ENCODE results near the gene PDE10A.

PDE10A gene

GRCh38 chr6:165663736-165664558, 906 bp upstream of the PDE10A start:
- peaks cover 0 to 8% of the 10 kb centered on the region in 2 donors for H3K4me1 ChIP-seq (ENCODE audit: control insufficient read depth in 2 of 2, insufficient read depth in 2 of 2, low read length in 2 of 2)
- peaks cover 17 to 30% of the 10 kb centered on the region in 2 donors for H3K27me3 ChIP-seq (ENCODE audit: control insufficient read depth in 2 of 2, insufficient read depth in 2 of 2, low read length in 2 of 2)

GRCh38 chr6:165663377-165663735, 315 bp upstream of the PDE10A start:
- Histone ChIP-seq H3K9me3 (ENCODE audit: control insufficient read depth in 2 of 2, low read length in 2 of 2) (no peaks in the 10 kb centered on the region), H3K4me1 (ENCODE audit: control insufficient read depth in 2 of 2, insufficient read depth in 2 of 2, low read length in 2 of 2) (peaks cover 0 to 8% of the 10 kb centered on the region in 2 donors), H3K9ac (ENCODE audit: low read depth in 1 of 2, low read length in 2 of 2) (no peak overlapping the region), H3K4me3 (ENCODE audit: low read length in 2 of 2) (peak overlapping the region in 1 of 2 donors; percentile 44), H3K36me3 (ENCODE audit: control insufficient read depth in 2 of 2, insufficient read depth in 2 of 2, low read length in 2 of 2) (no peaks in the 10 kb centered on the region), H3K27me3 (ENCODE audit: control insufficient read depth in 2 of 2, insufficient read depth in 2 of 2, low read length in 2 of 2) (peaks cover 22 to 30% of the 10 kb centered on the region in 2 donors), H3K27ac (ENCODE audit: low read depth in 2 of 2, low read length in 2 of 2) (no peak overlapping the region)

More at GRCh38 chr6:165663736-165664558, 906 bp upstream of the PDE10A start:
- Histone ChIP-seq H3K9me3 (ENCODE audit: control insufficient read depth in 2 of 2, low read length in 2 of 2) (no peaks in the 10 kb centered on the region), H3K9ac (ENCODE audit: low read depth in 1 of 2, low read length in 2 of 2) (no peak overlapping the region), H3K4me3 (ENCODE audit: low read length in 2 of 2) (peak overlapping the region in 1 of 2 donors; percentile 44), H3K36me3 (ENCODE audit: control insufficient read depth in 2 of 2, insufficient read depth in 2 of 2, low read length in 2 of 2) (no peaks in the 10 kb centered on the region), H3K27ac (ENCODE audit: low read depth in 2 of 2, low read length in 2 of 2) (no peak overlapping the region)

- Histone ChIP-seq H3K4me3 (ENCODE audit: low read length in 2 of 2) (peak overlapping the region in 1 of 2 donors; percentile 23), H3K4me1 (ENCODE audit: control insufficient read depth in 2 of 2, insufficient read depth in 2 of 2, low read length in 2 of 2) (peaks cover 0 to 8% of the 10 kb centered on the region in 2 donors), H3K36me3 (ENCODE audit: control insufficient read depth in 2 of 2, insufficient read depth in 2 of 2, low read length in 2 of 2) (no peaks in the 10 kb centered on the region), H3K9me3 (ENCODE audit: control insufficient read depth in 2 of 2, low read length in 2 of 2) (no peaks in the 10 kb centered on the region), H3K27ac (ENCODE audit: low read depth in 2 of 2, low read length in 2 of 2) (no peak overlapping the region), H3K27me3 (ENCODE audit: control insufficient read depth in 2 of 2, insufficient read depth in 2 of 2, low read length in 2 of 2) (peaks cover 22 to 30% of the 10 kb centered on the region in 2 donors), H3K9ac (ENCODE audit: low read depth in 1 of 2, low read length in 2 of 2) (no peak overlapping the region)
Measured at GRCh38 chr6:165662041-165662748, 846 bp downstream of the PDE10A start.

GRCh38 chr6:165661664-165662025, 1.4 kb downstream of the PDE10A start:
- H3K36me3 ChIP-seq (ENCODE audit: control insufficient read depth in 2 of 2, insufficient read depth in 2 of 2, low read length in 2 of 2): no peaks in the 10 kb centered on the region
- peak overlapping the region in 1 of 2 donors; percentile 39 for H3K4me3 ChIP-seq (ENCODE audit: low read length in 2 of 2)
- H3K9me3 ChIP-seq (ENCODE audit: control insufficient read depth in 2 of 2, low read length in 2 of 2): no peaks in the 10 kb centered on the region
- H3K9ac ChIP-seq (ENCODE audit: low read depth in 1 of 2, low read length in 2 of 2): no peak overlapping the region
- peaks cover 0 to 8% of the 10 kb centered on the region in 2 donors for H3K4me1 ChIP-seq (ENCODE audit: control insufficient read depth in 2 of 2, insufficient read depth in 2 of 2, low read length in 2 of 2)
- H3K27me3 ChIP-seq (ENCODE audit: control insufficient read depth in 2 of 2, insufficient read depth in 2 of 2, low read length in 2 of 2): peaks cover 20 to 28% of the 10 kb centered on the region in 2 donors
- no peak overlapping the region for H3K27ac ChIP-seq (ENCODE audit: low read depth in 2 of 2, low read length in 2 of 2)

GRCh38 chr6:165660857-165661663, 2.0 kb downstream of the PDE10A start:
- Histone ChIP-seq H3K9me3 (ENCODE audit: control insufficient read depth in 2 of 2, low read length in 2 of 2) (no peaks in the 10 kb centered on the region), H3K4me1 (ENCODE audit: control insufficient read depth in 2 of 2, insufficient read depth in 2 of 2, low read length in 2 of 2) (peaks cover 0 to 8% of the 10 kb centered on the region in 2 donors), H3K9ac (ENCODE audit: low read depth in 1 of 2, low read length in 2 of 2) (no peak overlapping the region), H3K27ac (ENCODE audit: low read depth in 2 of 2, low read length in 2 of 2) (no peak overlapping the region), H3K27me3 (ENCODE audit: control insufficient read depth in 2 of 2, insufficient read depth in 2 of 2, low read length in 2 of 2) (peaks cover 16 to 23% of the 10 kb centered on the region in 2 donors), H3K4me3 (ENCODE audit: low read length in 2 of 2) (peak overlapping the region; percentile 39 to 41), H3K36me3 (ENCODE audit: control insufficient read depth in 2 of 2, insufficient read depth in 2 of 2, low read length in 2 of 2) (no peaks in the 10 kb centered on the region)

GRCh38 chr6:165659945-165660856, 2.8 kb downstream of the PDE10A start:
- Histone ChIP-seq H3K27ac (ENCODE audit: low read depth in 2 of 2, low read length in 2 of 2) (no peak overlapping the region), H3K4me1 (ENCODE audit: control insufficient read depth in 2 of 2, insufficient read depth in 2 of 2, low read length in 2 of 2) (peaks cover 0 to 8% of the 10 kb centered on the region in 2 donors), H3K9ac (ENCODE audit: low read depth in 1 of 2, low read length in 2 of 2) (no peak overlapping the region), H3K4me3 (ENCODE audit: low read length in 2 of 2) (peak overlapping the region; percentile 37 to 39), H3K27me3 (ENCODE audit: control insufficient read depth in 2 of 2, insufficient read depth in 2 of 2, low read length in 2 of 2) (peaks cover 16% of the 10 kb centered on the region in 2 donors), H3K36me3 (ENCODE audit: control insufficient read depth in 2 of 2, insufficient read depth in 2 of 2, low read length in 2 of 2) (no peaks in the 10 kb centered on the region), H3K9me3 (ENCODE audit: control insufficient read depth in 2 of 2, low read length in 2 of 2) (no peaks in the 10 kb centered on the region)

- H3K36me3 ChIP-seq (ENCODE audit: control insufficient read depth in 2 of 2, insufficient read depth in 2 of 2, low read length in 2 of 2): no peaks in the 10 kb centered on the region
- peaks cover 0 to under 1% of the 10 kb centered on the region in 2 donors for H3K4me1 ChIP-seq (ENCODE audit: control insufficient read depth in 2 of 2, insufficient read depth in 2 of 2, low read length in 2 of 2)
- no peak overlapping the region for H3K9ac ChIP-seq (ENCODE audit: low read depth in 1 of 2, low read length in 2 of 2)
- no peak overlapping the region for H3K27ac ChIP-seq (ENCODE audit: low read depth in 2 of 2, low read length in 2 of 2)
- H3K4me3 ChIP-seq (ENCODE audit: low read length in 2 of 2): no peak overlapping the region
- peaks cover 5 to 7% of the 10 kb centered on the region in 2 donors for H3K27me3 ChIP-seq (ENCODE audit: control insufficient read depth in 2 of 2, insufficient read depth in 2 of 2, low read length in 2 of 2)
- H3K9me3 ChIP-seq (ENCODE audit: control insufficient read depth in 2 of 2, low read length in 2 of 2): no peaks in the 10 kb centered on the region
Measured at GRCh38 chr6:165658395-165659058, 4.5 kb downstream of the PDE10A start.

GRCh38 chr6:165657325-165657680, 5.7 kb downstream of the PDE10A start:
- no peak overlapping the region for H3K9ac ChIP-seq (ENCODE audit: low read depth in 1 of 2, low read length in 2 of 2)
- H3K27me3 ChIP-seq (ENCODE audit: control insufficient read depth in 2 of 2, insufficient read depth in 2 of 2, low read length in 2 of 2): peaks cover 4 to 5% of the 10 kb centered on the region in 2 donors
- H3K27ac ChIP-seq (ENCODE audit: low read depth in 2 of 2, low read length in 2 of 2): no peak overlapping the region
- H3K36me3 ChIP-seq (ENCODE audit: control insufficient read depth in 2 of 2, insufficient read depth in 2 of 2, low read length in 2 of 2): no peaks in the 10 kb centered on the region
- H3K4me3 ChIP-seq (ENCODE audit: low read length in 2 of 2): no peak overlapping the region
- no peaks in the 10 kb centered on the region for H3K9me3 ChIP-seq (ENCODE audit: control insufficient read depth in 2 of 2, low read length in 2 of 2)
- no peaks in the 10 kb centered on the region for H3K4me1 ChIP-seq (ENCODE audit: control insufficient read depth in 2 of 2, insufficient read depth in 2 of 2, low read length in 2 of 2)

Measured in mucosa of rectum (tissue), 2 donors.